PC-9 (cell line): ENCODE measurements around the gene CTDNEP1.

Source experiments
- CTCF ChIP-seq: fragments of 200-600 bp; sonication (generic); conservative IDR thresholded peaks from 2 replicates; pipeline ENCODE4 v1.6.1; 2017; ENCODE audit warnings: mixed run types, antibody characterized with exemption, mild to moderate bottlenecking, moderate library complexity
- EZH2 ChIP-seq: fragments of 200-600 bp; sonication (generic); IDR thresholded peaks from 2 replicates; pipeline ENCODE4 v1.8.0; 2017; ENCODE audit warnings: antibody characterized with exemption, low read depth

DNA sequence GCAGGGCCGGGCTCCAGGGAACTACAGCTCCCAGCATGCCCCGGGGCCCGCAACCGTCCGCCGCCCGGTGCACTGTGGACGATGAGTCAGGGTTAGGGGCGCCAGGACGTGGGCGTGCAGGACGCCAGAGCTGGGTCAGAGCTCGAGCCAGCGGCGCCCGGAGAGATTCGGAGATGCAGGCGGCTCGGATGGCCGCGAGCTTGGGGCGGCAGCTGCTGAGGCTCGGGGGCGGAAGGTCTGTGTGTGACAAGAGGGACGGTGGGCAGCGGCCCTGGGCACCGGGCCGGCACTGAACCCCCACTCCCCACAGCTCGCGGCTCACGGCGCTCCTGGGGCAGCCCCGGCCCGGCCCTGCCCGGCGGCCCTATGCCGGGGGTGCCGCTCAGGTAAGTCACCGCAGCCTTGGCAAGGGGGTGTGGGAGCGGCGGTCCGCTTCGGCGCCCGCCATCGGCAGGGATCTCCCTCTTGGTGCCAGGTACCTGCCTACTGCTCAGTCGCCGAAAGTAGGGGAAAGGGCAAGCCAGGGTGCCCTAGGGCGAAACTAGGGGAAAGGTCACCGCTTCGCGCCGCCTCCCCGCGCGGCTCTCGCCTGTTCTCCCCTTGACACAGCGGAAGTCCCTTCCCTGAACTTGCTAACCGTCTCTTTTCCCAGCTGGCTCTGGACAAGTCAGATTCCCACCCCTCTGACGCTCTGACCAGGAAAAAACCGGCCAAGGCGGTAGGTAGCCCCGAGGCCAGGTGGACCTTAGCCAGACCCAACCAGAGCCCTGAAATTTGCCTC lies 31.5 kb downstream of the CTDNEP1 start, which contains the start of the genes ACADVL and DLG4:
- no peak for TF ChIP-seq CTCF
- no peak for TF ChIP-seq EZH2
